Sigmoid colon (tissue), 4 donors: ENCODE measurements around the gene AURKAIP1.

Experiments
- EP300 ChIP-seq, 4 donors: sonication (generic); formaldehyde crosslinking; IDR thresholded peaks; one replicate each; pipeline ENCODE4 v1.6.1; 2017; ENCODE audit warnings: antibody characterized with exemption in 4 of 4
- POLR2A ChIP-seq, 2 donors: fragments of 450-650 bp; IDR thresholded peaks; one replicate each; pipeline ENCODE4 v1.6.1; 2016; ENCODE audit warnings: antibody characterized with exemption in 2 of 2, mild to moderate bottlenecking in 2 of 2, moderate library complexity in 2 of 2
- POLR2AphosphoS5 ChIP-seq, 4 donors: sonication (generic); formaldehyde crosslinking; IDR thresholded peaks; one replicate each; pipeline ENCODE4 v1.6.1; 2017; ENCODE audit warnings: antibody characterized with exemption in 4 of 4
- TF ChIP-seq, protein P1 (sequence below), 4 experiments: fragments of 450-650 bp in 3 of 4; fragments of 200-600 bp in 1 of 4; IDR thresholded peaks; one replicate each; pipeline ENCODE4 v1.5.1; 2016 to 2019; ENCODE audit warnings: antibody characterized with exemption in 4 of 4, mild to moderate bottlenecking in 3 of 4, moderate library complexity in 2 of 4

DNA sequence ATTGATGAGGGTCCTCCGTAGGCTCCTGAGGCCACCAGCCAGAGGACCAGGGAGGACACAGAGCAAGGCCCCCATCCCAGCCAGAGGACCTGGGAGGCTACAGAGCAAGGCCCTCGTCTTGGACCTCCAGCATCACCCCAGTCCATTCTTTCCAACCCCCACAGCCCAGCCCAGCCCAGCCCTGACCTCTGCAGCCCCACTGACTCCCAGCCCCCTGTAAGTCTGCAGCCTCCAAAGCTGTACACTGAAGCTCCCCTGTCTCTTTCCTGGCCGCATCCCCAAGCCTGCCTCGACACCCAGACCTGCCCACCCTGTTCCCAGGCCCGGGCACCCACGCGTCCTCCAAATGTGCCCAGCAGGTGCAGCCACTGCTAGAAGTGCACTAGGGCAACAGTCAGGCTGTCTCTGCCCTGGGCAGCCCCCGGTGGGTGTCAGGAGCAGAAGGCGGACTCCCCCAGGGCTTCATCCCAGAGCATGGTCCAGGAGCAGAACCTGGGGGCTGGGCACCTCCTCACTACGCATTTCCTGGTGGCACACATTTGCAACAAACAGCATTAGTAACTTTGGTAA lies 27.9 kb downstream of the AURKAIP1 start:
- TF ChIP-seq, protein P1, sequence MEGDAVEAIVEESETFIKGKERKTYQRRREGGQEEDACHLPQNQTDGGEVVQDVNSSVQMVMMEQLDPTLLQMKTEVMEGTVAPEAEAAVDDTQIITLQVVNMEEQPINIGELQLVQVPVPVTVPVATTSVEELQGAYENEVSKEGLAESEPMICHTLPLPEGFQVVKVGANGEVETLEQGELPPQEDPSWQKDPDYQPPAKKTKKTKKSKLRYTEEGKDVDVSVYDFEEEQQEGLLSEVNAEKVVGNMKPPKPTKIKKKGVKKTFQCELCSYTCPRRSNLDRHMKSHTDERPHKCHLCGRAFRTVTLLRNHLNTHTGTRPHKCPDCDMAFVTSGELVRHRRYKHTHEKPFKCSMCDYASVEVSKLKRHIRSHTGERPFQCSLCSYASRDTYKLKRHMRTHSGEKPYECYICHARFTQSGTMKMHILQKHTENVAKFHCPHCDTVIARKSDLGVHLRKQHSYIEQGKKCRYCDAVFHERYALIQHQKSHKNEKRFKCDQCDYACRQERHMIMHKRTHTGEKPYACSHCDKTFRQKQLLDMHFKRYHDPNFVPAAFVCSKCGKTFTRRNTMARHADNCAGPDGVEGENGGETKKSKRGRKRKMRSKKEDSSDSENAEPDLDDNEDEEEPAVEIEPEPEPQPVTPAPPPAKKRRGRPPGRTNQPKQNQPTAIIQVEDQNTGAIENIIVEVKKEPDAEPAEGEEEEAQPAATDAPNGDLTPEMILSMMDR (IDR thresholded peaks at IDR 0.05) = no peak
- TF ChIP-seq POLR2A (IDR thresholded peaks at IDR 0.05) = no peak
- TF ChIP-seq POLR2AphosphoS5 (IDR thresholded peaks at IDR 0.05) = no peak
- TF ChIP-seq EP300 (IDR thresholded peaks at IDR 0.05) = no peak
